NCI-H226 (cell line): ENCODE results near the gene IST1.
"Not testable (repeated sequence)": the region's sequence is repeated elsewhere in the genome, so short reads cannot be mapped to it uniquely, and the experiment has no call there.

Experiments
- DNase-seq: peaks from one replicate; pipeline ENCODE4 v3.0.0-alpha.2; 2015

The IST1 gene

GRCh38 chr16:71882505-71883167 is 12.7 kb upstream of the IST1 start:
- DNase-seq = no peak

DNA sequence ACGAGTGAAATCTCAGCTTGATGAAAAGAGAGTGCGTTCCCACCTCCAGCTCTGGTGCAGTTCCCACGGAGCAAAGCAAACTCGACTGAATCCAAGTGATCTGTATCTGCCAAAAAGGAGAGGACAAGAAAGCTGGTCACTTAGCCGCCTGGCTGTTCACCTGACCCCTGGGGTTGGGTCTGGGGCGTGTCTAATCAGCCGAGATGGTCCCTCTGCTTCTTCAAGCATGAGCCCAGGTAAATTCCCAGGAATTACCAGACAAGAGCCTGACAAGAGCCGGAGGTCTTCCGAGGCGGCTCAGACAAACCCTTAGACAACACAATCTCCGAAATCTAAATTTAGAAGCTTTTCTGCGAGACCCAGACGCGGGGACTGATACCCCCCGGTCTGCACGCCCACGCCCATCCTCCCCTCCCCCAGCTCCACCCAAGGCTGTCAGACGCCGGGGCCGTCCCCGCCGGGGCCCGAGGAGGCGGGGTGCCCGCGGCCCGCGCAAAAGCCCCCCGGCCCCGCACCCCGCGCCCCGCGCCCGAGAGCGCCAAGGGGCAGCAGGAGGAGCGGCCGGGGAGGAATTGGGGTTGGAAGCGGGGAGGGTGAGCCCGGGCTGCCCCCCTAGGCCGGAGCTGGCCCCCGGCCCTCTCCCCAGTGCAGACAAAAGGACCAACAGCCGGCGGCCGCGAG is 12.0 kb upstream of the IST1 start:
- DNase-seq = no peak

- DNase-seq = peak; percentile 41
Observed at GRCh38 chr16:71883849-71884638, 11.3 kb upstream of the IST1 start, which contains the start of gene ZNF821. Gene ZNF821 (minus strand): TSS chr16:71884182. CDS start chr16:71879946, 4,236 bp downstream.

- DNase-seq = no peak
Observed at GRCh38 chr16:71885261-71885650, 10.1 kb upstream of the IST1 start.

GRCh38 chr16:71889147-71889546 is 6.2 kb upstream of the IST1 start:
- DNase-seq = no peak

GRCh38 chr16:71893888-71894228 is 1.5 kb upstream of the IST1 start:
- no peak for DNase-seq

- peak; percentile 62 for DNase-seq
Observed at GRCh38 chr16:71894229-71894920, 956 bp upstream of the IST1 start.

DNA sequence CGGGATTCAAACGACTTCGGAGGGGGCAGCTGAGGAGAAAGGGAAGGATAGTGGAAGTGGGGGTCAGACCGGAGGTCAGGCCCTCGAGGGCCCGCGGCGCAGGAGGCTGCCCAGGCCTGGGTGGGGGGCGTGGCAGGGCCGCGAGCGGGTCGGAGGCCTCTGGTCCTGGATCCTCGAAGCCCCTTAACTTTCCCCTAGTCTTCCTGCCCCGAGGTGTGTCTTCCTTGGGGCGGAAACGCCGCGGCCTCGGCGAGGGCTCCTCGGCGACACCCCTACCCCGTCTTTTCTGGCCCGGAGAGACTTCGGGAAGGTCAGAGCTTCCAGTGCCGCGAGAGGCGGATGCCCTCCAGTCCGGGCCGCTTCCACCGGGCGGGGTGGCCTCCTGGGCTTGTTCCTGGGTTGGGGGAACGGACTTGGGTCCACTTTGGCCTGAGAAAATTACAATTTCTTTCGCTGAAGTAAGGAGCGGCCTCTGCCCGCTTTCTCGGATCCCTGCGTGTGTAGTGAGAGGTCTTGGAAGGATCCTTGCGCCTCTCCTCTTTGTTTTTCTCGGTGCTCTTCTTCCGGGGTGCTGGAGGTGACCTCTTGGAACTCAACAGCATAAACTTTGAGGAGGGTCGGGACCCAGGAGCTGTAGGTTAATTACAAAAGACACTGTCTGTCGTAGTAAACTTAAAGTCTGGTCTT is 491 bp downstream of the IST1 start:
- peak; percentile 9 for DNase-seq

- DNase-seq = no peak
Observed at GRCh38 chr16:71896764-71897368, 1.5 kb downstream of the IST1 start.

DNA sequence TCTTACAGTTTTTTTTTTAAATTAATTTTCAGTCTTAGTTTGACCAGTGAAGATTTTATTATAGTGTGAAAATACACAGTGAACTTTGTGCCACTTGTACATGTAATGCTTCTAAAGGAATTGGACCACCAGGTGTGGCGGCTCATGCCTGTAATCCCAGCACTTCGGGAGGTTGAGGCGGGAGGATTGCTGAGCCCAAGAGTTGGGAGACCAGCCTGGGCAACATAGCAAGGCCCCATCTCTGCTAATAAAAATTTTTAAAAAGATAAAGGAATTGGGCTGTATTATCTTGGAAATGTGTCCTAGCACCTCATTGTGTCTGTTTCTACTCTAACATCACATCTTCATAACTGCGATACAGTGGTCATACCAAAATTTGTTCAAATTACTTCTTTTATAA is 3.8 kb downstream of the IST1 start:
- no peak for DNase-seq

DNA sequence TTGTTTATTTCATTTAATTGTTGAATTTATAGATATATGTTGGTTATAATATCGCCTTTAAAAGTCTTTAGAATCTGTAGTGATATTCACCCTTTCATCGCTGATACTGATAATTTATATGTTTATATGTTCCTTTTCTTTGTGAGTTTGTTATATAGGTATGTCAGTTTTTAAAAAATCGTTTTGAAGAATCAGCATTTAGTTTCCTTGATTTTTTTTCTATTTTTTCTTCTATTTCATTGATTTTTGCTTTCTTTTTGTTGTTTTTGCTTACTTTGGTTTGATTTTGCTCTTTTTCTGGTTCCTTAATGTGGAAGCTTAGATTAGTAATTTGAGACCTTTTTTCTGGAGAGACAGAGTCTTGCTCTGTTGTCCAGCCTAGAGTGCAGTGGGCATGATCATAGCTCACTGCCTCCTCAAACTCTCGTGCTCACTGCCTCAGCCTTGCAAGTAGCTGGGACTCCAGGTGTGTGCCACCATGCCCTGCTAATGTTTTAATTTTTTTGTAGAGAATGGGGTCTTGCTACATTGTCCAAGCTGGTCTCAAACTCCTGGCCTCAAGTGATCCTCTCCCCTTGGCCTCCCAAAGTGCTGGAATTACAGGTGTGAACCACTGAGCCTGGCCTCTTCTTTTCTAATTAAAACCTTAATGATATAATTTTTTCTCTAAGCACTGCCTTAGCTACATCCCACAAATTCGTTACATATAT is 7.5 kb downstream of the IST1 start:
- no peak for DNase-seq

GRCh38 chr16:71903608-71904007 is 8.3 kb downstream of the IST1 start:
- no peak for DNase-seq

DNA sequence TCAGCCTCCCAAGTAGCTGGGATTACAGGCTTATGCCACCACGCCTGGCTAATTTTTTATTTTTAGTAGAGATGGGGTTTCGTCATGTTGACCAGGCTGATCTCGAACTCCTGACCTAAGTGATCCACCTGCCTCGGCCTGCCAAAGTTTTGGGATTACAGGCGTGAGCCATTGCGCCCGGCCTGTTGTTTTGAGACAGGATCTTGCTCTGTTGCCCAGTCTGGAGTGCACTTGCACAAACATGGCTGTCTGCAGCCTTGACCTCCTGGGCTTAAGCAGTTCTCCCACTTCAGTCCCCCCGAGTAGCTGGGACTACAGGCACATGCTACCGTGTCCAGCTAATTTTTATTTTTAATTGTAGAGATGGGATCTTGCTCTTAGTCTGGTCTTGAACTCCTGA is 8.9 kb downstream of the IST1 start:
- no peak for DNase-seq

- DNase-seq = not testable (repeated sequence)
Observed at GRCh38 chr16:71905765-71906164, 10.4 kb downstream of the IST1 start.

DNA sequence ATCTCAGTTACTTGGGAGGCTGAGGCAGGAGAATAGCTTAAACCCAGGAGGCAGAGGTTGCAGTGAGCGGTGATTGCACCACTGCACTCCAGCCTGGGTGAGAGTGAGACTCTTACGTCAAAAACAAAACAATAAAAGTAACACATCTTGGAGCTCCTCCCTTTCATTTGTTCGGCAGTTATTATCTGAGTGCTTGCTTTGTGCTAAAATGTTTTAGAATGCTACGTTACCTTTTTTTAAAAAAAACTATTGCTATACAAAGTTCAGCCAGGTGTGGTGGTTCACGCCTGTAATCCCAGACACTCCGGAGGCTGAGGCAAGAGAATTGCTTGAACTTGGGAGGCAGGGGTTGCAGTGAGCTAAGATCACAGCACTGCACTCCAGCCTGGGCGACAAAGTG is 15.8 kb downstream of the IST1 start:
- no peak for DNase-seq

DNA sequence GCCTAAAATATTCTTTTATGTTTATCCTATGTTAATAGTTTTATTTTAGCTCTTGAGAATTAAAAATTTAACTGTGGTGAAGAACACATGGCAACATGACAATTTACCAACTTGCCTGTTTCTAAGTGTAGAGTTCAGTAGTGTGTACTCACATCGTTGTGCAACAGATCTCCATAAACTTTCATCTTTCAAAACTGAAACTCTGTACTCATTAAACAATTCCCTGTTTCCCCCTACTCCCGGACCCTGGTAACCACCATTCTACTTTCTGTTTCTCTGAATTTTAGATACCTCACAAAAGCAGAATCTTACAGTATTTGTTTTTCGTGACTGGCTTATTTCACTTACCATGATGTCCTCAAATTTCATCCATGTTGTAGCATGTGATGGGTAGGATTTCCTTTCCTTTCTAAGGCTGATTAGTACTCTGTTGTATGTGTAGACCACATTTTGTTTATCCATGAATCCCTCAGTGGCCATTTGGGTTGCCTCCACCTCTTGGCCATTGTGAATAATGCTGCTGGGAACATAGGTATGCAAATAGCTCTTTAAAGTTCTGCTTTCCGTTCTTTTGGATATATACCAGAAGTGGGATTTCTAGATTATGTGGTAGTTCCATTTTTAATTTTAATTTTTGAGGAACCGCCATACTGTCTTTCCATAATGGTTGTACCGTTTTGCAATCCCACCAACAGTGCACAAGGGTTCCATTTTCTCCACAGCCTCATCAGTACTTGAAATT is 17.4 kb downstream of the IST1 start:
- no peak for DNase-seq

DNA sequence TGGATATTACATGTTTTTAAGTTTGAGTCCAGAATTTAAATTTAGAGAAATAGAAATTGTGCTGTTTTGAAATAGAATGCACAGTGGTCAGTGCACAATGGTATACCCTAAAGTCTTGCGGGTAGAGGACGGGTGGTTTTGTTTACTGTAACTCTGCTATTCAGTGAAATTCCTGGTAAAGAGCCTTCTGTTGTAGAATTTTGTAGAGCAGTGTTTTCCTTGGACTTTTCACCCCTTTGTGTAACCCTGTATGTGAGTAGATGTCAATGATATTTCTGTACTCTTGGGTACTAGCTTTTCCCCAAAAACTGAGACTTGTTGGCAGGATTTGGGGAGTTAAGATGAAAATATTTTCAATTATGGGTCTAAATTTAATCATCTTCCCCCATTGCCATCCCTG is 19.5 kb downstream of the IST1 start:
- no peak for DNase-seq

DNA sequence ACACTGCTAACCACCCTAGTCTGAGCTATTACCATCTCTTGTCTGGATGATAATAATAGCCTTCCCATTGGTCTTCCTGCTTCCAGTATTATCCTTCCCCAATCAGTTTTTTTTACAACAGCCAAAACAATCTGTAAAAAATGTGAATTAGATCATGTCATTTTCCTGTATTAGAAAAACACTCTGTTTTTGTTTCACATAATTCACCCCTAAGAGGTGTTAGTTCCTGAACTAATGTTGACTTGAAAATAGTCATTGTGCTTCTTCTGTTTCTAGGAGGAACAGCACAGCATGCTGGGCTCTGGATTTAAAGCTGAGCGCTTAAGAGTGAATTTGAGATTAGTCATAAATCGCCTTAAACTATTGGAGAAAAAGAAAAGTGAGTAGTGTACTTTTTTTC is 20.0 kb downstream of the IST1 start:
- DNase-seq = no peak

DNA sequence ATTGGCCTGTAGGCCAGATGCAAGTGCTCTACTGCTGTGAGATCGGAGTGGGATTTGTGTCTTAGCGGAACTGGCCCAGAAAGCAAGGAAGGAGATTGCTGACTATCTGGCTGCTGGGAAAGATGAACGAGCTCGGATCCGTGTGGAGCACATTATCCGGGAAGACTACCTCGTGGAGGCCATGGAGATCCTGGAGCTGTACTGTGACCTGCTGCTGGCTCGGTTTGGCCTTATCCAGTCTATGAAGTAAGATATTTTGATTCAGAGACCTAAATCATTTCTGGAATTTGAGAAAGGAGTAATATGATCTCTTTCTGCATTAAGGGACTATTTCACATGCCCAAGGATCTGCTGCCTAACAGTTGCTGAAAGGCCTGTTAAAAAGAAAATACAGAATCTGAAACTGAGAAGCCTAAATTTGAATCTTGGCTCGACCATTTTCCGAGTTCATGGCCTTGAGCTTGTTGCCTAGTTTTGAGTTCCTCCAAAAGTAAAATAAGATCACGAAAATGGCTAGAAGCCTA is 21.1 kb downstream of the IST1 start:
- no peak for DNase-seq

DNA sequence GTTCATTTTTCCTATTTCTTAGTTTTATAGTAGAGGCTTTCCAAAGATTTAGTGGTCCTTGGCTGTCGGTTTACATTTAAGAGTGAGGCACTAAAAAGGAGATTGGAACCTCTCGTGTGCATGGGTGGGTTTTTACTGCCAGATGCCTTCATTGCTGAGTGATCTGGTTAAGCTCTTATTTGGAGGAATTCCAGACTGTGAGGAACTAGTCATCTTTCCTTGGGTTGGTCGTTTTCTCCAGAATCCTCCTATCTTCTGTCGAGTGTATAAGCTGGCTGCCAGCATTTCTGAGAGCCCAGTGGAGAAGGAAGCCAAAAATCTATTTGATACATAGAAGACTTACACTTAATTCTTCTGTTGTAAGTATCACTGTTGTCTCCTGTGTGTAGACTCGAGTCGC is 22.6 kb downstream of the IST1 start:
- peak; percentile 40 for DNase-seq

DNA sequence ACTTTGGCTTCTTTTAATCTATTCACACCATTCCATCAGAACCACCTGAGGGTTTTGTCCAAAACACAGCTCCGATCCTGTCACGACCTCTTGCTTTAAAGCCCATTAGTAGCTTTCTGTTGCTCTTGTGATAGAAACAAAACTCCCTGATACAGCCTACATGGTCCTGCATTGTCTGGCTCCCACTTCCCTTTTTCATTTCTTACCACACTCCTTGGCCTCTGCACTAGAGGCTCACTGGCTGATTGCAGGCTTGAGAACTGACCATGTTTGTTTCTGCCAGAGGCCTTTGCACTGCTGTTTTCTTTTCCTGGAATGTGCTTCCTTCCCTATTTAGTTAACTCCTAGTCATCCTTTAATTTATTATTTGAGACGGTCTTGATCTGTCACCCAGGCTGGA is 23.7 kb downstream of the IST1 start:
- DNase-seq = no peak
